CD4-positive, alpha-beta T cell treated with Interleukin-15 for 4 hours (primary cell): ENCODE measurements around the gene KLHL29.
A peak's percentile ranks its signal among the peaks of the same experiment; 100 is the strongest.
"Not testable (repeated sequence)": the region's sequence is repeated elsewhere in the genome, so short reads cannot be mapped to it uniquely, and the experiment has no call there.

Experiments
- DNase-seq: peaks from one replicate; pipeline ENCODE4 v3.0.0-alpha.2; 2020; ENCODE audit warnings: low spot score

KLHL29 gene

GRCh38 chr2:23384551-23385343, at the start of gene KLHL29:
Gene KLHL29 (plus strand): TSS chr2:23385179. CDS start chr2:23562197, 177,018 bp downstream.
- peak; percentile 52 for DNase-seq

DNA sequence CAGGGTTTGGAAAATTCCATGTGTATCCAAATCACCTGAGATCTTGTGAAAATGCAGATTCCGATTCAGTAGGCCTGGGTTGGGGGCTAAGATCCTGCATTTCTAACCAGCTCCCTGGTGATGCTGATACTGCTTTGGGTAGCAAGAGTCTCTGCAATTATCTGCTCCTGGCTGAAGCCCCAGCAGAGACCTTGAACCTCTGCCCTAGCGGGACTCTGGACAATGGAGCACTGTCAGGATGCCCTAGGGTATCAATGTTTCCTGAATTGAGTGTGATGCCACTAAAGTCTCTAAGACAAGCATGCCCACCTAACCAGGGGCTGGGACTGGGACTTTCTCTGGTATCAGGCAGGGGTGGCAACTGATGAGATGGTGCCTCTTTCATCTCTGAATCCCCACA, 49.4 kb upstream of the KLHL29 start:
- no peak for DNase-seq

DNA sequence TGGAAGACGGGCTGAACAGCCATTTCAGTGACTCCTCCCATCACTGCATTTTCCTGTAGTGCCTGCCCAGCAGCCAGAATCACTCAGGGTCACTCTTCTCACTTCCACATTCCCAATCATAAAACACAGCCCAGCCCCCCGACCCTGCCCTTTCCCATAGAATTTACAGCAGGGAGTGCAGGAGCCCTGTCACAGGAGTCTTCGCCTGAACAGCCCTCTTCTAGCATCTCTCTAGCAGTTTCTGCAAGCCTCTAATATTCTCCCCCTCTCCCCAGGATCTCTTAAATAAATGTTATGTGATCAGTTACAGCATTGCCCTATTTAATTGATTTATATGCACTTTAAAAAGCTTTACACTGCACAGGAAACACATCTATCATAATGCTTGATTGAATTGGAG, 42.9 kb upstream of the KLHL29 start:
- DNase-seq = no peak

- no peak for DNase-seq
Measured at GRCh38 chr2:23346029-23346428, 39.0 kb upstream of the KLHL29 start.

GRCh38 chr2:23346781-23347180, 38.2 kb upstream of the KLHL29 start:
- no peak for DNase-seq

- no peak for DNase-seq
Measured at GRCh38 chr2:23347471-23348092, 37.4 kb upstream of the KLHL29 start.

GRCh38 chr2:23348093-23348481, 36.9 kb upstream of the KLHL29 start:
- not testable (repeated sequence) for DNase-seq

GRCh38 chr2:23349508-23349907, 35.5 kb upstream of the KLHL29 start:
- DNase-seq = no peak

GRCh38 chr2:23350041-23350791, 34.8 kb upstream of the KLHL29 start:
- DNase-seq = no peak

GRCh38 chr2:23350792-23351355, 34.1 kb upstream of the KLHL29 start:
- no peak for DNase-seq

GRCh38 chr2:23351388-23352141, 33.4 kb upstream of the KLHL29 start:
- peak; percentile 10 for DNase-seq

DNA sequence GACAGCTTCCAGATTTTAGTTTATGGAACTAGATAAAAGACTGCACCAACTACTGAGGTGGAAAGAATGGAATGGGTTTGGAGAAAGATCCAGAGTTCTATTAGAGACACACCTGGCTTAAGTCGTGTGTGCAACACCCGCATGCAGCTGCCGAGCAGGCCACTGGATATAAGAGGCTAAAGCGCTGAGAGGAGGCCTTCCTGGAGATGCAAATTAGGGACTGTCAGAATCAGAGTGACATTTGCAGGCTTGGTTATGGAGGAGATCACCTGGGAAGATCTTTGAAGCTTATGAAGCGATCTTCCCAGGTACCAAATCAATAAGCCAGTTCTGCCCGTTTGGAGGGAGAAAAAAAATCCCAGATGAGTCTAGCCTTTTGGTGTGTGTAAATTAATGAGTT, 30.4 kb upstream of the KLHL29 start:
- no peak for DNase-seq

GRCh38 chr2:23355001-23355400, 30.0 kb upstream of the KLHL29 start:
- DNase-seq = no peak

GRCh38 chr2:23356711-23357110, 28.3 kb upstream of the KLHL29 start:
- no peak for DNase-seq

- no peak for DNase-seq
Measured at GRCh38 chr2:23359631-23360567, 25.1 kb upstream of the KLHL29 start.

DNA sequence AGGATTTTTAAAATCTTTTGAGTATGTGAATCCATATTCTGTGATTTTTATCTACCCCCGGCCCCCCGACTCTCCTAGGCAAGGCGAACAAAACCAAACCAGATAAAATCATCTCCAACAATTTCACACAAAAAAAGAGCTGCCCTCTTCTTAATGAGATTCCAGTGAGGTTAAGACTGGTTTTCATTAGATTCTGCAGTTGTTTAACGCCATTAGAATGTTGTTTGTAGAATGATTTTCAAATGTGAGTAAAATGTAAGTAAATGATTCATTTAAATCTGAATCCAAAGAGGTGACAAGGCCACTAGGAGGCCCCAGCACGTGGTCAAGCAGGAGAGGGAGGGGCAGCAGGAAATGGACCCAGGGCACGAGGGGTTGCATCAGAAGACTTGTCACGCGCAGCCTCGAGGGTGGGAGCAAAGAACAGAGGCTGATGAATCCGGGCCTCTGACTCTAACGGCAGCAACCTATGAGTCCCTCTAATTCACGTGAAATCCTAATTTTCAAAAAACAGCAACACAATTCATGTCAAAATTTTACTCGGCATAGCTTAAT, 24.3 kb upstream of the KLHL29 start:
- no peak for DNase-seq

- DNase-seq = no peak
Measured at GRCh38 chr2:23361152-23361551, 23.8 kb upstream of the KLHL29 start.

DNA sequence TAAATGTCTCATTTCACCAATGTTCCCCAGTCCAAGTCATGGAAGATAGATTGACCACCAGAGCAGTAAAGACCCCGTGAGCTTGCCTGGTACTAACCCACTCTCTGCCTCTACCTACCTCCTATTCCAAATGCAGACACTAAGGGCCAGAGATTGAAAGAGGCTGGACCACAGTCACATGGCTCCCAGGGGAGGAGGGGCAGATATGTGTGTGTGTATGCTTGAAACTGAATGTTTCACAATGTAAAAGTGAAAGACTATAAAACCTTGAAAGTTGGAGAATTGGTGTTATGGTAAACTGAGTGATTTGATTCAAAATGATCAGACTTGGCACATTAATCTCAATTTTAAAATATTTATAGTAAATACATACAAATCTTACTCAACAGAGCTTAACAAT, 21.7 kb upstream of the KLHL29 start:
- DNase-seq = no peak

- DNase-seq = no peak
Measured at GRCh38 chr2:23363831-23364230, 21.1 kb upstream of the KLHL29 start.

- DNase-seq = no peak
Measured at GRCh38 chr2:23366720-23367119, 18.3 kb upstream of the KLHL29 start.
